Esophagus muscularis mucosa (tissue), 3 donors: ENCODE results near the gene RPS6KC1.

Experiments
- CTCF ChIP-seq, 3 experiments: fragments of 200-600 bp in 2 of 3; fragments of 450-650 bp in 1 of 3; sonication (generic) in 2 of 3; IDR thresholded peaks; one replicate each; pipeline ENCODE4 v1.5.1; 2017 to 2019; ENCODE audit warnings: antibody characterized with exemption in 3 of 3, mild to moderate bottlenecking in 2 of 3, moderate library complexity in 1 of 3
- POLR2A ChIP-seq: fragments of 450-650 bp; IDR thresholded peaks from one replicate; pipeline ENCODE4 v1.6.1; 2017; ENCODE audit warnings: antibody characterized with exemption, moderate library complexity, mild to moderate bottlenecking, low read depth

GRCh38 chr1:213244664-213245091 lies 193.6 kb downstream of the RPS6KC1 start:
- TF ChIP-seq CTCF (IDR thresholded peaks at IDR 0.05): peak; percentile 54 to 74 (median 70)
- TF ChIP-seq POLR2A: no peak
